Effector CD4-positive, alpha-beta T cell (primary cell): ENCODE measurements around the gene KCNQ1.

Experiments used
- DNase-seq: peaks from one replicate; pipeline ENCODE4 v3.0.0-alpha.2; 2020

KCNQ1 gene

GRCh38 chr11:2818021-2818420, 373.2 kb downstream of the KCNQ1 start:
- DNase-seq, result no peak

GRCh38 chr11:2818503-2818902, 373.7 kb downstream of the KCNQ1 start:
- no peak for DNase-seq

GRCh38 chr11:2819316-2819715, 374.5 kb downstream of the KCNQ1 start:
- DNase-seq, result no peak

GRCh38 chr11:2820976-2821375, 376.2 kb downstream of the KCNQ1 start:
- no peak for DNase-seq

GRCh38 chr11:2821891-2822290, 377.1 kb downstream of the KCNQ1 start:
- DNase-seq, result no peak

- no peak for DNase-seq
Observed at GRCh38 chr11:2824851-2825250, 380.0 kb downstream of the KCNQ1 start.

- no peak for DNase-seq
Observed at GRCh38 chr11:2825261-2825888, 380.6 kb downstream of the KCNQ1 start.

GRCh38 chr11:2825889-2826678, 381.3 kb downstream of the KCNQ1 start:
- DNase-seq, result no peak

GRCh38 chr11:2826679-2827056, 381.9 kb downstream of the KCNQ1 start:
- DNase-seq, result no peak

- no peak for DNase-seq
Observed at GRCh38 chr11:2827256-2827655, 382.4 kb downstream of the KCNQ1 start.

- no peak for DNase-seq
Observed at GRCh38 chr11:2827792-2828191, 383.0 kb downstream of the KCNQ1 start.

- no peak for DNase-seq
Observed at GRCh38 chr11:2828585-2829330, 383.9 kb downstream of the KCNQ1 start.

- DNase-seq, result no peak
Observed at GRCh38 chr11:2830030-2830812, 385.4 kb downstream of the KCNQ1 start.

- no peak for DNase-seq
Observed at GRCh38 chr11:2830886-2831285, 386.1 kb downstream of the KCNQ1 start.

GRCh38 chr11:2831781-2832532, 387.1 kb downstream of the KCNQ1 start:
- DNase-seq, result no peak

GRCh38 chr11:2832533-2833020, 387.8 kb downstream of the KCNQ1 start:
- no peak for DNase-seq

- DNase-seq, result no peak
Observed at GRCh38 chr11:2833051-2833715, 388.4 kb downstream of the KCNQ1 start.

- no peak for DNase-seq
Observed at GRCh38 chr11:2833716-2834502, 389.1 kb downstream of the KCNQ1 start.

- no peak for DNase-seq
Observed at GRCh38 chr11:2834503-2835273, 389.9 kb downstream of the KCNQ1 start.

GRCh38 chr11:2835296-2835695, 390.5 kb downstream of the KCNQ1 start:
- no peak for DNase-seq
